ENCODE data around the gene IFT88. TPM values are rescaled to one million over a fixed set of nuclear protein-coding genes. Genes with fewer than 3 reads are reported as not detected.

IFT88 gene
- total and polyA plus RNA-seq, 7 donors: 6.6 to 21.8 (median 13.8) TPM

- H3K9me3 ChIP-seq: no peaks in the 10 kb centered on the region
- no peak for DNase-seq
- H3K4me1 ChIP-seq: no peaks in the 10 kb centered on the region
- H3K27ac ChIP-seq: no peak overlapping the region
- 98 to 99% methylated on average over 1 of the region's 1 CpG for WGBS, 2 donors
- H3K27me3 ChIP-seq: no peaks in the 10 kb centered on the region
- peaks cover 0 to 6% (median 0%) of the 10 kb centered on the region in 4 donors for H3K36me3 ChIP-seq
- TF ChIP-seq EP300 (IDR thresholded peaks at IDR 0.05) (no peak), POLR2A (IDR thresholded peaks at IDR 0.05) (no peak), POLR2AphosphoS5 (IDR thresholded peaks at IDR 0.05) (no peak), CTCF (IDR thresholded peaks at IDR 0.05) (no peak)
- H3K4me3 ChIP-seq: no peak overlapping the region
- intact Hi-C loops (cut with DNase I): no loop called here
Measured at GRCh38 chr13:20682061-20682460, 115.1 kb downstream of the IFT88 start.

DNA sequence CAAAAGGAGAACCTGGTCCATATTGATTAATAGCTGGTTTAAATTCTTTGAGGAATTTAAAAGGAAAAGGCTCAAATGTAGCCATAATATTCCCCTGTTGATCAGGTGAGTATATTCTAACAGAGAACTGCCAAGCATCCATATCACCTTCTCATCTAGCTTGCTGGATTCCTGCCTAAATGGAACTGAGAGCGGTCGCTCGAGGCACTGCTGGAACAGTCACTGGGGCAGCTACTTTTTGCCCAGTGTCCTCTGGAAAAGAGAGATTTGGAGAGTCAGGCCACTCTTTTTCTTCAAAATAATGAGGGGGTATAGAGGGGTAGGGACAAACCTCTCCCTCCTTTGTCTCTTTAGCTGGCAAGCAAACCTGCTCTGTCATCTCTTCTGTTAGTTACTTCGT is 117.1 kb downstream of the IFT88 start:
- Histone ChIP-seq H3K27me3 (no peaks in the 10 kb centered on the region), H3K9me3 (no peaks in the 10 kb centered on the region), H3K4me1 (no peaks in the 10 kb centered on the region), H3K27ac (no peak overlapping the region), H3K4me3 (no peak overlapping the region), H3K36me3 (peaks cover 0 to 6% (median 0%) of the 10 kb centered on the region in 4 donors)
- TF ChIP-seq POLR2A (IDR thresholded peaks at IDR 0.05) (no peak), POLR2AphosphoS5 (IDR thresholded peaks at IDR 0.05) (no peak), EP300 (IDR thresholded peaks at IDR 0.05) (no peak), CTCF (IDR thresholded peaks at IDR 0.05) (no peak)
- 95 to 96% methylated on average over 4 of the region's 4 CpGs for WGBS, 2 donors
- intact Hi-C loops (cut with DNase I): no loop called here
- no peak for DNase-seq

GRCh38 chr13:20684546-20684945 is 117.6 kb downstream of the IFT88 start:
- WGBS, 2 donors: 80 to 88% methylated on average over 18 of the region's 18 CpGs
- Histone ChIP-seq H3K27me3 (no peaks in the 10 kb centered on the region), H3K4me3 (no peak overlapping the region), H3K9me3 (no peaks in the 10 kb centered on the region), H3K4me1 (no peaks in the 10 kb centered on the region), H3K27ac (no peak overlapping the region), H3K36me3 (peaks cover 0 to 6% (median 0%) of the 10 kb centered on the region in 4 donors)
- TF ChIP-seq CTCF (IDR thresholded peaks at IDR 0.05): no peak
- TF ChIP-seq POLR2AphosphoS5 (IDR thresholded peaks at IDR 0.05): no peak
- no peak for TF ChIP-seq POLR2A (IDR thresholded peaks at IDR 0.05)
- no peak for TF ChIP-seq EP300 (IDR thresholded peaks at IDR 0.05)
- no peak for DNase-seq
- intact Hi-C loops (cut with DNase I): no loop called here

GRCh38 chr13:20685092-20685491 is 118.1 kb downstream of the IFT88 start:
- no peak overlapping the region for H3K4me3 ChIP-seq
- H3K27ac ChIP-seq: no peak overlapping the region
- H3K27me3 ChIP-seq: no peaks in the 10 kb centered on the region
- TF ChIP-seq EP300 (IDR thresholded peaks at IDR 0.05) (no peak), POLR2AphosphoS5 (IDR thresholded peaks at IDR 0.05) (no peak), CTCF (IDR thresholded peaks at IDR 0.05) (no peak), POLR2A (IDR thresholded peaks at IDR 0.05) (no peak)
- no peaks in the 10 kb centered on the region for H3K4me1 ChIP-seq
- no peak for DNase-seq
- intact Hi-C loops (cut with DNase I): no loop called here
- peaks cover 0 to 7% (median 0%) of the 10 kb centered on the region in 4 donors for H3K36me3 ChIP-seq
- no peaks in the 10 kb centered on the region for H3K9me3 ChIP-seq
- 74 to 83% methylated on average over 6 of the region's 6 CpGs for WGBS, 2 donors

- no peaks in the 10 kb centered on the region for H3K27me3 ChIP-seq
- 89 to 92% methylated on average over 1 of the region's 1 CpG for WGBS, 2 donors
Measured at GRCh38 chr13:20686167-20686566, 119.2 kb downstream of the IFT88 start.

More at GRCh38 chr13:20686167-20686566, 119.2 kb downstream of the IFT88 start:
- Histone ChIP-seq H3K27ac (no peak overlapping the region), H3K36me3 (peaks cover 0 to 12% (median 0%) of the 10 kb centered on the region in 4 donors), H3K4me3 (no peak overlapping the region), H3K4me1 (no peaks in the 10 kb centered on the region), H3K9me3 (no peaks in the 10 kb centered on the region)
- intact Hi-C loops (cut with DNase I): no loop called here
- no peak for TF ChIP-seq EP300 (IDR thresholded peaks at IDR 0.05)
- no peak for TF ChIP-seq CTCF (IDR thresholded peaks at IDR 0.05)
- TF ChIP-seq POLR2A (IDR thresholded peaks at IDR 0.05): no peak
- TF ChIP-seq POLR2AphosphoS5 (IDR thresholded peaks at IDR 0.05): no peak
- no peak for DNase-seq
